ENCODE data around the gene ABCA2. TPM values are rescaled to one million over a fixed set of nuclear protein-coding genes. Genes with fewer than 3 reads are reported as not detected.

Gene ABCA2
- total RNA-seq, 1 donor from 2014 or later: 2.7 TPM

- H3K4me1 Mint-ChIP-seq: peaks cover 12% of the 10 kb centered on the region
- TF ChIP-seq EZH2 (IDR thresholded peaks at IDR 0.05) (no peak), CTCF (IDR thresholded peaks at IDR 0.05) (no peak), EZH2phosphoT487 (IDR thresholded peaks at IDR 0.05) (no peak)
- H3K9me3 ChIP-seq (ENCODE audit: low read depth): no peaks in the 10 kb centered on the region
- no peak overlapping the region for H3K4me2 ChIP-seq
- no peaks in the 10 kb centered on the region for H3K9me3 Mint-ChIP-seq
- no peak overlapping the region for H3K4me3 Mint-ChIP-seq
- no peak overlapping the region for H2AFZ ChIP-seq (replicated peaks)
- no peak overlapping the region for H3K27ac Mint-ChIP-seq
- H3K36me3 ChIP-seq: no peaks in the 10 kb centered on the region
- peaks cover 16% of the 10 kb centered on the region for H3K4me1 ChIP-seq
- H3K9ac ChIP-seq: no peak overlapping the region
- H3K4me3 ChIP-seq: no peak overlapping the region
- H3K27ac ChIP-seq: no peak overlapping the region
- peaks cover 2% of the 10 kb centered on the region for H3K27me3 Mint-ChIP-seq (ENCODE audit: insufficient read depth, low read depth)
- peaks cover 44% of the 10 kb centered on the region for H3K27me3 ChIP-seq
- H3K79me2 ChIP-seq (ENCODE audit: low read depth): no peaks in the 10 kb centered on the region
- H3F3A ChIP-seq (ENCODE audit: low read depth): peaks cover 11% of the 10 kb centered on the region
- H4K20me1 ChIP-seq (ENCODE audit: low read depth): no peaks in the 10 kb centered on the region
- no peak for DNase-seq (ENCODE audit: low spot score)
- H3K36me3 Mint-ChIP-seq: no peaks in the 10 kb centered on the region
These were observed 46.3 kb downstream of the ABCA2 start for GRCh38 chr9:136981588-136982231.

GRCh38 chr9:136980669-136981478 is 47.2 kb downstream of the ABCA2 start:
- H3K27ac Mint-ChIP-seq: peak overlapping the region; percentile 38
- no peak overlapping the region for H3K4me3 Mint-ChIP-seq
- Histone ChIP-seq H3K4me1 (peaks cover 16% of the 10 kb centered on the region), H3K9me3 (ENCODE audit: low read depth) (no peaks in the 10 kb centered on the region), H3K4me2 (no peak overlapping the region), H3K9ac (no peak overlapping the region), H3K27ac (no peak overlapping the region), H3K4me3 (no peak overlapping the region), H4K20me1 (ENCODE audit: low read depth) (no peaks in the 10 kb centered on the region), H3K36me3 (no peaks in the 10 kb centered on the region), H3K27me3 (peaks cover 36% of the 10 kb centered on the region), H3K79me2 (ENCODE audit: low read depth) (no peaks in the 10 kb centered on the region), H2AFZ (replicated peaks) (no peak overlapping the region), H3F3A (ENCODE audit: low read depth) (peaks cover 11% of the 10 kb centered on the region)
- H3K36me3 Mint-ChIP-seq: no peaks in the 10 kb centered on the region
- DNase-seq (ENCODE audit: low spot score): no peak
- no peak for TF ChIP-seq EZH2phosphoT487 (IDR thresholded peaks at IDR 0.05)
- TF ChIP-seq CTCF (IDR thresholded peaks at IDR 0.05): no peak
- TF ChIP-seq EZH2 (IDR thresholded peaks at IDR 0.05): no peak
- H3K4me1 Mint-ChIP-seq: peaks cover 8% of the 10 kb centered on the region
- H3K9me3 Mint-ChIP-seq: no peaks in the 10 kb centered on the region
- peaks cover 2% of the 10 kb centered on the region for H3K27me3 Mint-ChIP-seq (ENCODE audit: insufficient read depth, low read depth)

- Histone ChIP-seq H3K4me3 (no peak overlapping the region), H3K79me2 (ENCODE audit: low read depth) (no peaks in the 10 kb centered on the region), H2AFZ (replicated peaks) (no peak overlapping the region), H3K27me3 (peaks cover 28% of the 10 kb centered on the region), H4K20me1 (ENCODE audit: low read depth) (no peaks in the 10 kb centered on the region), H3K36me3 (no peaks in the 10 kb centered on the region), H3K4me2 (no peak overlapping the region), H3K27ac (no peak overlapping the region), H3F3A (ENCODE audit: low read depth) (peaks cover 11% of the 10 kb centered on the region), H3K9ac (no peak overlapping the region), H3K9me3 (ENCODE audit: low read depth) (no peaks in the 10 kb centered on the region), H3K4me1 (peaks cover 8% of the 10 kb centered on the region)
- H3K4me1 Mint-ChIP-seq: peaks cover 10% of the 10 kb centered on the region
- H3K4me3 Mint-ChIP-seq: no peak overlapping the region
- DNase-seq (ENCODE audit: low spot score): no peak
- H3K27me3 Mint-ChIP-seq (ENCODE audit: insufficient read depth, low read depth): peaks cover 6% of the 10 kb centered on the region
- H3K36me3 Mint-ChIP-seq: no peaks in the 10 kb centered on the region
- no peak overlapping the region for H3K27ac Mint-ChIP-seq
- TF ChIP-seq EZH2phosphoT487 (IDR thresholded peaks at IDR 0.05) (no peak), EZH2 (IDR thresholded peaks at IDR 0.05) (no peak), CTCF (IDR thresholded peaks at IDR 0.05) (no peak)
- no peaks in the 10 kb centered on the region for H3K9me3 Mint-ChIP-seq
These were observed 48.1 kb downstream of the ABCA2 start for GRCh38 chr9:136979769-136980587.
